AG10803 (cell line): ENCODE results near the gene NSUN5.

Experiments used
- DNase-seq: peaks from one replicate; pipeline ENCODE4 v3.0.0; 2010; ENCODE audit warnings: low read depth
- H3K4me3 ChIP-seq: 2 replicates; pipeline ENCODE4 v1.5.1; 2011; ENCODE audit warnings: mild to moderate bottlenecking, low read length, control low read depth
- TF ChIP-seq, protein P1 (sequence below): conservative IDR thresholded peaks from 2 replicates; pipeline ENCODE4 v1.5.1; 2011; ENCODE audit warnings: mild to moderate bottlenecking, low read length, control low read depth, inconsistent platforms

The NSUN5 gene

DNA sequence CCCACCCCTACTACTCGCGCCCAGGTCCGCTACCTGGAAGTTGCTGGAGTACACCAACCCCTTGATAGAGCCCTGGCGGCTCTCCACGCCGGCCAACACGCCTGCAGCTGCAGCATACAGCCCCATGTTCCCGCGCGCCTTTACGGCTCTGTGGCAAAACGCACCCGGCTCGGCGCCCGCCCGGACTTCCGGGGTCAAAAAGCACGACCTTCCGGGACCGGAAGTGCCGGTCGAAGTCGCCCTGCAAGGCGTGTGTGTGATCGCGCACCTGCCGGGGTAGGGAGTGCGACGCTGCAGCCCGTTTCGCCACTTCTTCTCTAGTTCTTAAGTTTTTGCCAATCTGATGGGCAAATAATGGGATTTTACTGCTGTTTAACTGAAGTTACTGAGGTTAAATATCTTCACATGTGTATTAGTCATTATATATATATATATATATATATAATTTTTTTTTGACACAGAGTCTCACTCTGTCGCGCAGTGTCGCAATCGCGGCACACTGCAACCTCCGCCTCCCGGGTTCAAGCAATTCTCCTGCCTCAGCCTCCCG lies at the start of gene NSUN5:
Gene NSUN5 (minus strand): TSS at position 162 of the 550 bp plus-strand sequence. CDS start 36 bp downstream, at position 126.
- TF ChIP-seq, protein P1, sequence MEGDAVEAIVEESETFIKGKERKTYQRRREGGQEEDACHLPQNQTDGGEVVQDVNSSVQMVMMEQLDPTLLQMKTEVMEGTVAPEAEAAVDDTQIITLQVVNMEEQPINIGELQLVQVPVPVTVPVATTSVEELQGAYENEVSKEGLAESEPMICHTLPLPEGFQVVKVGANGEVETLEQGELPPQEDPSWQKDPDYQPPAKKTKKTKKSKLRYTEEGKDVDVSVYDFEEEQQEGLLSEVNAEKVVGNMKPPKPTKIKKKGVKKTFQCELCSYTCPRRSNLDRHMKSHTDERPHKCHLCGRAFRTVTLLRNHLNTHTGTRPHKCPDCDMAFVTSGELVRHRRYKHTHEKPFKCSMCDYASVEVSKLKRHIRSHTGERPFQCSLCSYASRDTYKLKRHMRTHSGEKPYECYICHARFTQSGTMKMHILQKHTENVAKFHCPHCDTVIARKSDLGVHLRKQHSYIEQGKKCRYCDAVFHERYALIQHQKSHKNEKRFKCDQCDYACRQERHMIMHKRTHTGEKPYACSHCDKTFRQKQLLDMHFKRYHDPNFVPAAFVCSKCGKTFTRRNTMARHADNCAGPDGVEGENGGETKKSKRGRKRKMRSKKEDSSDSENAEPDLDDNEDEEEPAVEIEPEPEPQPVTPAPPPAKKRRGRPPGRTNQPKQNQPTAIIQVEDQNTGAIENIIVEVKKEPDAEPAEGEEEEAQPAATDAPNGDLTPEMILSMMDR: no peak
- H3K4me3 ChIP-seq: peak within 1 kb of the TSS; percentile 76

DNA sequence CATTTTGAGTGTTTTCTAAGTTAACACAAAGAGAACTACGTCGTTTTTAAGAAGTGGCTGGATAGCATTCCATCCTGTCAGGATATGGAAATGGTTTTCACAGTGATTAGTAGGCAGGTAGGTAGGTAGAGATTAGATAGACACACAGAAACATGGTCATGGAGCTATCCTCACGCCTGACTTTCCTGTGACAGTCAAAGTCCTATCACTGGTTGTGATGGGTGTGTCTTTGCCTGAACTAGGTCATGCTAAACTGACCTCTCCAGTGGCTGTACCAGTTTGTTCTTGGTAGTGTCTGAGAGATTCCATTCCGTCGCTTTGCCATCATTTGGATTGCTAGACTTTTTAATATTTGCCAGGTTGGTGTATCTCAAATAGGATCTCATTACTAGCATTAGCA lies 47.5 kb upstream of the NSUN5 start:
- TF ChIP-seq, protein P1: no peak
- no peak for DNase-seq

More for the DNA sequence above, at the start of gene NSUN5:
- peak; percentile 64 for DNase-seq

DNA sequence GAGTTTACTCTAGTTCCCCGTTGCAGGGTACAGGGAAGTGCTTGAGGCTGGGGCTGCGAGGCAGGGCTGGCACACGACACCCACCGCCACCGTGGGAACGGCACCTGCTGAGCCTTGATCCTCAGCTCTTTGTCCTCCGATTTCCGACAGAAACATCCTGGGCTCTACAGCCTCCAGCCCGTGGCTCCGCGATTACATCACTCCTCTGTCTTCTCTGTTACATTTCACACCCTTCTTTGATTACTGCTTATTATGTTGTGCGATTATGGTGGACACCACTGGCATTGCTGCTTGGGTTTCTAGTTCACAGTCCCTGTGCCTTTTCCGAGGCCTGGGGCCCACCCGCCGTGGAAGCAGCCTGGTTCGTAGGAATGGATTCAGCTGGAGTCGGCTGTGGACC lies 46.2 kb upstream of the NSUN5 start:
- DNase-seq: no peak
- TF ChIP-seq, protein P1: no peak
- no peak overlapping the region for H3K4me3 ChIP-seq

More for the DNA sequence above, 47.5 kb upstream of the NSUN5 start:
- H3K4me3 ChIP-seq: no peak overlapping the region

DNA sequence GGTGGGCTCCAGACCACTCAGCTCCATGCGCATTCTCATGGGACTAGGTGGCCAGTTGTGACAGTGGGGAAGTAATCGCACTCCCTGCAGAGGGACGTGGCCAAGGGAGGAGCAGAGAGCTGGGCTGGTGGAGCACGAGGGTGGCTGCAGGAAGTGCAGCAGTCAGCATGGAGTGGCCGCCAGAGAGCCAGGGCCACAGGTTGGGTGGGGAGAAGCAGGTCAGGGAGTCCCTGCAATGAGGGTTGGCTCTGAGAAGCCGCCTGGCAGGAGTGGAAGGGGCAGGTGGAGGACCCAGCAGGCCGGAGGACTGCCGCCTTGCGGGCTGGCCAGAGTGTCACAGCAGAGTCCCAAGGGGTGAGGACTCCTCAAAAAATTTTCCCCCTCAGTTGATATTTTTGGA lies 45.6 kb upstream of the NSUN5 start:
- no peak for DNase-seq
- H3K4me3 ChIP-seq: no peak overlapping the region
- TF ChIP-seq, protein P1: no peak

DNA sequence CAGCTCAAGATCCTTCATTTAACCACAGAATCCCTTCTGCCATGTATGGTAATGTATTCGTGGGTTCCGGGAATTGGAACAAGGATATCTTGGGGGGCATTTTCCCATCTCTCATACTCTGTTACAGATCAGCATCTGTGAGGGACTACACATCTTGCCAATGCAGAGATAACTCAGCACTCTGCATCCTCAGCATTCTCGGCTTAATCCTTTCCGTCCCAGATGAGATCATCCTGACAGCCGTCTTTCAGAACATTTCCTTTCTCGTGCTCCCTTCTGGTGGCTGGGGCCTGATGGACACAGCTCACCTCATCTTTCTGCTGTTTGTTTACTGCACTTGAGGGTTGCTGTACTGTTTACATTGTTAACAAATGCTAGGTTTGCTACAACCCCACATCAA lies 44.6 kb upstream of the NSUN5 start:
- DNase-seq: no peak
- no peak overlapping the region for H3K4me3 ChIP-seq
- TF ChIP-seq, protein P1: no peak

DNA sequence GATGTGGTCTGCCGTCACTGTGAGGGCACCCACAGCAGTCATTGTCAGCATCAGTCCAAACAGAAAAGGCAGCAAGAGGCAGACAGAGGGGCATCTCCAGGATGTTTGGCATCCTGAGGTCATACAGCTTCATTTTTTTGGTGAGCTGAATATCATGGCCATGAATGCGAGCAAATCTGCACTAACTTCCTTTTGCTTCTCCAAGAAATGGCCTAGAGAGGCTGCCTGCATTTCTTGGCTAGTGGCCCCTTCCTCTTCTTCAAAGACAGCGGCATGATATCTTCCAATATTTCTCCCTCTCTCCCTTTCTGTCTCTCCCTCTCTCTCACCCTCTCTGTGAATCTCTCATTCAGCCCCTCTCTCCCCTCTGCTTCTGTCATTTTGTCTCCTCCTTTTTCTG lies 44.2 kb upstream of the NSUN5 start:
- TF ChIP-seq, protein P1: no peak
- no peak for DNase-seq
- no peak overlapping the region for H3K4me3 ChIP-seq

DNA sequence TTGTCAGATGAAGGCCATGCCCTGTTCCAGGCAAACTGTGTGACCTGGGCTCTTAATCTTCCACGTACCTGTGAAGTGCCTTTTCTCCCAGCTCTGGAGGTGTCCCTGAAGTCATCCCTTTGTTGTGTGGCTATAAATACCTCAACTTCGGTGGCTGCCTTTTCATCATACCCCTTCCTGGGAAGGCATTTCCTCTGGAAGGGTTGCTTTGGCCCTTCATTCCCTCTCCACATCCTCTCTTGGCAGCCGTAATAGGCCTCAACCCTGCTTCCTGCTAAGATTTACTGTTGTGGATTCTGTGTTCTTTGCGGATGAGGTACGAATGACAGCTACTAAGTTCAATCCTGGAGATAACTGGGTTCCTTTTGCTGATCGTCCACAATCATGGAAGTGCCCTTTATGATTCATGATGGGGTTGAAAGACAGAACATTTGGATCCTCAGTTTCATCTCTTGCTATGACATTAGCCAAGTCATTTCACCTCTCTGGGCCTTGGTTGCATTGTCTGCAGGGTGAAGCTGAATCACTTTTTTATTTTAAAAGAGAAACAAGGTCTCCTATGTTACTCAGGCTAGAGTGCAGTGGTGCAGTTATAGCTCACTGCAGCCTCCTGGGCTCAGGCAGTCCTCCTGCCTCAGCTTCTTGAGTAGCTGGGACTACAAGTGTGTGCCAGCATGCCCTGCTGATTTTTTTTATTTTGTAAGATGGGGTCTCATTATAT lies 43.0 kb upstream of the NSUN5 start:
- TF ChIP-seq, protein P1: no peak
- no peak for DNase-seq
- H3K4me3 ChIP-seq: no peak overlapping the region
